Liver (tissue), 9 donors: Measurements from ENCODE around the gene DDX24. TPM values are rescaled to one million over a fixed set of nuclear protein-coding genes. Genes with fewer than 3 reads are reported as not detected.
A peak's percentile ranks its signal among the peaks of the same experiment; 100 is the strongest.

Source experiments
- DNase-seq: peaks from one replicate; pipeline ENCODE4 v3.0.0-alpha.2; 2017; ENCODE audit warnings: low spot score
- H3K27ac ChIP-seq, 2 donors: one replicate each; pipeline ENCODE4 v1.7.0; 2013; ENCODE audit warnings: inconsistent platforms in 2 of 2, low read length in 2 of 2, control low read depth in 1 of 2, low read depth in 1 of 2, mild to moderate bottlenecking in 1 of 2
- H3K27me3 ChIP-seq, 4 donors: one replicate each; pipeline versions ENCODE4 v1.6.1 to v1.7.0; 2013; ENCODE audit warnings: low read length in 3 of 4, inconsistent platforms in 1 of 4, mild to moderate bottlenecking in 1 of 4, moderate library complexity in 1 of 4; ENCODE audit not compliant: control insufficient read depth in 4 of 4, insufficient read depth in 4 of 4
- H3K36me3 ChIP-seq, 4 donors: one replicate each; pipeline versions ENCODE4 v1.6.1 to v1.7.0; 2013; ENCODE audit warnings: low read length in 3 of 4, mild to moderate bottlenecking in 3 of 4, low read depth in 1 of 4, moderate library complexity in 1 of 4; ENCODE audit not compliant: control insufficient read depth in 4 of 4, insufficient read depth in 3 of 4
- H3K4me1 ChIP-seq, 4 donors: one replicate each; pipeline versions ENCODE4 v1.6.1 to v1.7.0; 2013; ENCODE audit warnings: low read length in 3 of 4, mild to moderate bottlenecking in 3 of 4, moderate library complexity in 1 of 4; ENCODE audit not compliant: control insufficient read depth in 4 of 4, insufficient read depth in 4 of 4
- H3K4me3 ChIP-seq, 3 donors: one replicate each; pipeline versions ENCODE4 v1.6.1 to v1.7.0; 2013; ENCODE audit warnings: low read length in 3 of 3, control low read depth in 1 of 3, low read depth in 1 of 3, mild to moderate bottlenecking in 1 of 3
- H3K9ac ChIP-seq, 2 donors: one replicate each; pipeline ENCODE4 v1.7.0; 2013; ENCODE audit warnings: low read length in 2 of 2, mild to moderate bottlenecking in 2 of 2, moderate library complexity in 2 of 2, control low read depth in 1 of 2, low read depth in 1 of 2
- H3K9me3 ChIP-seq, 4 donors: one replicate each; pipeline versions ENCODE4 v1.6.1 to v1.7.0; 2013; ENCODE audit warnings: low read length in 3 of 4; ENCODE audit not compliant: control insufficient read depth in 4 of 4
- EGR1 ChIP-seq, 2 donors: IDR thresholded peaks; 2 replicates each; pipeline ENCODE4 v1.6.1; 2016 to 2018; ENCODE audit warnings: antibody characterized with exemption in 2 of 2, low read depth in 2 of 2
- FOXA1 ChIP-seq: IDR thresholded peaks from 2 replicates; pipeline ENCODE4 v1.6.1; 2016; ENCODE audit warnings: antibody characterized with exemption
- FOXA2 ChIP-seq: IDR thresholded peaks from 2 replicates; pipeline ENCODE4 v1.6.1; 2016; ENCODE audit warnings: antibody characterized with exemption
- GABPA ChIP-seq, 2 donors: IDR thresholded peaks in 1 of 2; conservative IDR thresholded peaks in 1 of 2; 2 replicates each; pipeline ENCODE4 v1.6.1; 2016; ENCODE audit warnings: antibody characterized with exemption in 2 of 2, mild to moderate bottlenecking in 1 of 2, moderate library complexity in 1 of 2
- HNF4A ChIP-seq, 2 donors: conservative IDR thresholded peaks; 2 replicates each; pipeline ENCODE4 v1.6.1; 2016; ENCODE audit warnings: antibody characterized with exemption in 2 of 2, mild to moderate bottlenecking in 2 of 2
- HNF4G ChIP-seq: IDR thresholded peaks from 2 replicates; pipeline ENCODE4 v1.6.1; 2016; ENCODE audit warnings: antibody characterized with exemption
- JUND ChIP-seq, 2 donors: IDR thresholded peaks; 2 replicates each; pipeline ENCODE4 v1.6.1; 2016; ENCODE audit warnings: antibody characterized with exemption in 2 of 2
- NR2F2 ChIP-seq: IDR thresholded peaks from 2 replicates; pipeline ENCODE4 v1.6.1; 2016; ENCODE audit warnings: antibody characterized with exemption
- RAD21 ChIP-seq, 2 donors: IDR thresholded peaks; 2 replicates each; pipeline ENCODE4 v1.6.1; 2016; ENCODE audit warnings: antibody characterized with exemption in 2 of 2, mild to moderate bottlenecking in 2 of 2
- RXRA ChIP-seq, 2 donors: IDR thresholded peaks; 2 replicates each; pipeline ENCODE4 v1.6.1; 2017 to 2018; ENCODE audit warnings: antibody characterized with exemption in 2 of 2, mild to moderate bottlenecking in 1 of 2
- SP1 ChIP-seq: IDR thresholded peaks from 2 replicates; pipeline ENCODE4 v1.6.1; 2018; ENCODE audit warnings: antibody characterized with exemption, mild to moderate bottlenecking
- TAF1 ChIP-seq: conservative IDR thresholded peaks from 2 replicates; pipeline ENCODE4 v1.6.1; 2016; ENCODE audit warnings: antibody characterized with exemption, mild to moderate bottlenecking
- YY1 ChIP-seq: IDR thresholded peaks from 2 replicates; pipeline ENCODE4 v1.6.1; 2016; ENCODE audit warnings: antibody characterized with exemption, mild to moderate bottlenecking
- WGBS: extraction: QIAGEN DNeasy Blood & Tissue Kit; methylation state at CpG from one replicate; pipeline ENCODE4 v1.1.7; 2013; 5-methylcytosine and 5-hydroxymethylcytosine counted together
- polyA plus RNA-seq, 2 donors: library from polyadenylated mRNA; stranded (reverse) in 1 of 2; unstranded in 1 of 2; fragments of 200-250 nt in 1 of 2; fragments of >200 nt in 1 of 2; fragmentation: Nextera tagmentation in 1 of 2; extraction: Ambion mirVana in 1 of 2; gene quantifications; one replicate each; pipeline versions ENCODE4 v1.2.1 to v1.2.3, GENCODE V29; 2013 to 2015
- total RNA-seq, 2 donors: library from RNA; depleted of rRNA; stranded (reverse); fragments of >200 nt; gene quantifications; one replicate each; pipeline ENCODE4 v1.2.3, GENCODE V29; 2014
- TF ChIP-seq, protein P1 (sequence below): IDR thresholded peaks from 2 replicates; pipeline ENCODE4 v1.6.1; 2016; ENCODE audit warnings: antibody characterized with exemption
- TF ChIP-seq, protein P2 (sequence below): IDR thresholded peaks from 2 replicates; pipeline ENCODE4 v1.6.1; 2016; ENCODE audit warnings: antibody characterized with exemption, mild to moderate bottlenecking
- donor health status: healthy.
- donor health status: healthy.
- donor health status: healthy.
- donor health status: healthy.
- donor health status: healthy.

DDX24 gene
- total and polyA plus RNA-seq, 4 donors, result 33.8 to 59.7 (median 47.8) TPM

DNA sequence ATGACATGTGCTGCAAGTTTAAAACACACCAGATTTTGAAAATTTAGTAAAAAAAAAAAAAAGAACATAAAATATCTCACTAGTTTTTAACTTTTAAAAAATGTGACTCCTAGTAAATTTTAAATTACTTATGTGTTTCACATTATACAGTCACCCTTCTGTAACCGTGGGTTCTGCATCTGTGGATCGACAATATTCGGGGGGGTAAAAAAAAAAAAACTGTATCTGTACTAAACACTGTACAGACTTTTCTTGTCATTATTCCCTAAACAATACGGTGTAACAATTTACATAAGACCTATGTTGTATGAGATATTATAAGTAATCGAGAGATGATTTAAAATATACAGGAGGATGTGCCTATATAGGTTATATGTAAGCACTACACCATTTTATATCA lies 3.2 kb downstream of the DDX24 start:
- H3K9me3 ChIP-seq, result peaks cover 0 to 17% (median 3%) of the 10 kb centered on the region in 4 donors
- no peak overlapping the region for H3K9ac ChIP-seq
- DNase-seq, result no peak
- peaks cover 12 to 39% (median 29%) of the 10 kb centered on the region in 4 donors for H3K4me1 ChIP-seq
- WGBS, result 91% methylated on average over 5 of the region's 5 CpGs
- TF ChIP-seq FOXA2 (no peak), RXRA (IDR thresholded peaks at IDR 0.05) (no peak), RAD21 (IDR thresholded peaks at IDR 0.05) (no peak), EGR1 (IDR thresholded peaks at IDR 0.05; ENCODE audit: low read depth in 2 of 2) (no peak), HNF4G (no peak), NR2F2 (no peak), FOXA1 (no peak), YY1 (no peak), HNF4A (conservative IDR thresholded peaks at IDR 0.05) (no peak)
- TF ChIP-seq, protein P1, sequence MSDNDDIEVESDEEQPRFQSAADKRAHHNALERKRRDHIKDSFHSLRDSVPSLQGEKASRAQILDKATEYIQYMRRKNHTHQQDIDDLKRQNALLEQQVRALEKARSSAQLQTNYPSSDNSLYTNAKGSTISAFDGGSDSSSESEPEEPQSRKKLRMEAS, result no peak
- H3K4me3 ChIP-seq, result no peak overlapping the region
- no peaks in the 10 kb centered on the region for H3K27me3 ChIP-seq
- H3K27ac ChIP-seq, result no peak overlapping the region
- H3K36me3 ChIP-seq, result peaks cover 6 to 26% (median 15%) of the 10 kb centered on the region in 4 donors

DNA sequence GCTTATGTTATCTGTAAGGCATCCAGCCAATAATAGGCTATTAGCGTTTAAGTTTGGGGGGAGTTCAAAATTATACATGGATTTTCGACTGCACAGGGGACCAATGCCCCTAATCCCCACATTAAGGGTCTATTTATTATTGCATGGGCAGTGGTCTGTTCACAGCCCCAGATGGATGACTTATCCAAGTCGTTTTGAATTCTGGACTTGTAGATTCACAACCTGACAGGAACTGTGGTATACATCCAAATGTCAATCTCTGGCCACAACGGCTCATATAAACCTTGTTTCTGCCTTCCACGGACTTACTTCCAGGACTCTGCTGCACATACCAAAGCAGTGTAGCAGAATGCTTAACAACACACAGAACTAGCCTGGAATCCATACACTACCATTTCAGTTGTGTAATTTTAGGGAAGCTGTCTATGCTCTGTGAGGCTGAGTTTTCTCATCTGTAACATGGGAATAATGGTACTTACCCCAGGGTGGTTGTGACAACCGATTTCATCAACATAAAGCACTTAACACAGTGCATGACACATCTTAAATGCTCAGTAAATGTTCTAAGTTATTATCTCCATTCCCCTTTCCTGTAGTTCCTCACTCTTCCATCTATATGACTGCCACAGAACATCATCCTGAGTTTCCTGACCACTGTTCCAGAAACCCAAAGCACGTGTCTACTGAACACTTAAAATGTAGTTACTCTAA lies 3.7 kb downstream of the DDX24 start:
- WGBS, result 85% methylated on average over 7 of the region's 7 CpGs
- Histone ChIP-seq H3K36me3 (peaks cover 6 to 26% (median 15%) of the 10 kb centered on the region in 4 donors), H3K27ac (no peak overlapping the region), H3K4me1 (peaks cover 12 to 39% (median 29%) of the 10 kb centered on the region in 4 donors), H3K9me3 (peaks cover 0 to 17% (median 3%) of the 10 kb centered on the region in 4 donors), H3K9ac (peak overlapping the region in 1 of 2 donors; percentile 10), H3K4me3 (peak overlapping the region in 1 of 3 donors; percentile 22), H3K27me3 (no peaks in the 10 kb centered on the region)
- TF ChIP-seq FOXA1, result no peak
- TF ChIP-seq, protein P2, sequence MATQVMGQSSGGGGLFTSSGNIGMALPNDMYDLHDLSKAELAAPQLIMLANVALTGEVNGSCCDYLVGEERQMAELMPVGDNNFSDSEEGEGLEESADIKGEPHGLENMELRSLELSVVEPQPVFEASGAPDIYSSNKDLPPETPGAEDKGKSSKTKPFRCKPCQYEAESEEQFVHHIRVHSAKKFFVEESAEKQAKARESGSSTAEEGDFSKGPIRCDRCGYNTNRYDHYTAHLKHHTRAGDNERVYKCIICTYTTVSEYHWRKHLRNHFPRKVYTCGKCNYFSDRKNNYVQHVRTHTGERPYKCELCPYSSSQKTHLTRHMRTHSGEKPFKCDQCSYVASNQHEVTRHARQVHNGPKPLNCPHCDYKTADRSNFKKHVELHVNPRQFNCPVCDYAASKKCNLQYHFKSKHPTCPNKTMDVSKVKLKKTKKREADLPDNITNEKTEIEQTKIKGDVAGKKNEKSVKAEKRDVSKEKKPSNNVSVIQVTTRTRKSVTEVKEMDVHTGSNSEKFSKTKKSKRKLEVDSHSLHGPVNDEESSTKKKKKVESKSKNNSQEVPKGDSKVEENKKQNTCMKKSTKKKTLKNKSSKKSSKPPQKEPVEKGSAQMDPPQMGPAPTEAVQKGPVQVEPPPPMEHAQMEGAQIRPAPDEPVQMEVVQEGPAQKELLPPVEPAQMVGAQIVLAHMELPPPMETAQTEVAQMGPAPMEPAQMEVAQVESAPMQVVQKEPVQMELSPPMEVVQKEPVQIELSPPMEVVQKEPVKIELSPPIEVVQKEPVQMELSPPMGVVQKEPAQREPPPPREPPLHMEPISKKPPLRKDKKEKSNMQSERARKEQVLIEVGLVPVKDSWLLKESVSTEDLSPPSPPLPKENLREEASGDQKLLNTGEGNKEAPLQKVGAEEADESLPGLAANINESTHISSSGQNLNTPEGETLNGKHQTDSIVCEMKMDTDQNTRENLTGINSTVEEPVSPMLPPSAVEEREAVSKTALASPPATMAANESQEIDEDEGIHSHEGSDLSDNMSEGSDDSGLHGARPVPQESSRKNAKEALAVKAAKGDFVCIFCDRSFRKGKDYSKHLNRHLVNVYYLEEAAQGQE, result no peak
- TF ChIP-seq SP1, result no peak
- TF ChIP-seq, protein P1, result no peak
- TF ChIP-seq RXRA (IDR thresholded peaks at IDR 0.05), result no peak
- TF ChIP-seq TAF1, result no peak
- TF ChIP-seq HNF4G, result no peak
- no peak for TF ChIP-seq FOXA2
- TF ChIP-seq HNF4A (conservative IDR thresholded peaks at IDR 0.05), result no peak
- TF ChIP-seq RAD21 (IDR thresholded peaks at IDR 0.05), result no peak
- no peak for TF ChIP-seq NR2F2
- TF ChIP-seq JUND (IDR thresholded peaks at IDR 0.05), result no peak
- TF ChIP-seq GABPA (IDR thresholded peaks at IDR 0.05 in 1 of 2, conservative IDR thresholded peaks at IDR 0.05 in 1 of 2), result no peak
- TF ChIP-seq EGR1 (IDR thresholded peaks at IDR 0.05; ENCODE audit: low read depth in 2 of 2), result no peak
- DNase-seq, result no peak
